ENCODE data around the gene OGFRL1.

DNA sequence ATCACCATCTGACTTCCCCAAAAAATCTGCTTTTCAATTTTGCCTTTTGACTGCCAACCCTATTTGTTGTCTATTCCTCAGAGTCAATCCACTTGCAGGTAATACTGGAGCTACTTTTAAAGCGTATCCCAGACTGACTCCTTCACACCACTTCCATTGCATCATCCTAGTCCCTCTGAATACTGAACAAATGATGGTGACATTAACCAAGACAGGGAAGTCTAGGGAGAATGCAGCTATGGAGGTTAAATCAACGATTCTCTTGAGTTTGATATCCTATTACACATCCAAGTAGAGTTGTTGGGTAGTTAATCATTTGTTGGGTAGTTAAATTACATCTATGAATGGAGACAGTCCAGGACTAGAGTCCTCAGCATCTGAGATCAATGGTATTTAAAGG, 2.0 kb downstream of the OGFRL1 start:
- TF ChIP-seq PRPF4 (IDR thresholded peaks at IDR 0.05; ENCODE audit: low read depth, low read length, poor library complexity, severe bottlenecking) = no peak
- no peak for TF ChIP-seq KLF9 (CRISPR knock-in tag; IDR thresholded peaks at IDR 0.05; ENCODE audit: low read depth)
- TF ChIP-seq ZNF530 (CRISPR knock-in tag; IDR thresholded peaks at IDR 0.05; ENCODE audit: low read depth) = no peak

All from HepG2 (cell line).